HCT116 (cell line): ENCODE data around the gene ACYP2. TPM values are rescaled to one million over a fixed set of nuclear protein-coding genes. Genes with fewer than 3 reads are reported as not detected.

ENCODE experiments used
- ATAC-seq: fragments of 200-7000 bp; cut with Tn5 transposase; 2 replicates; pipeline ENCODE4 v1.9.1; 2020; ENCODE audit warnings: mild to moderate bottlenecking, moderate library complexity
- BruUV-seq: library from RNA; stranded (reverse); fragments of 400-500 nt; replicated peaks from 2 replicates; lab custom pipeline; 2021; lab: Mats Ljungman, UMichigan
- CTCF ChIA-PET: fragments of 300-600 bp; sonication (Branson Sonifier 250); formaldehyde crosslinking; loops from one replicate; lab custom pipeline; 2021; ENCODE audit warnings: antibody characterized with exemption; lab: Charles Lee
- POLR2A ChIA-PET: fragments of 300-600, 350-600 bp; sonication (Branson Sonifier 250); formaldehyde crosslinking; loops from one replicate; lab custom pipeline; 2021; ENCODE audit warnings: antibody characterized with exemption; lab: Charles Lee
- RAD21 ChIA-PET, 2 experiments: fragments of 300-600 bp; sonication (Branson Sonifier 250); formaldehyde crosslinking; loops; one replicate each; lab custom pipeline; 2023; ENCODE audit warnings: low total read pairs in 2 of 2; ENCODE audit not compliant: uncharacterized antibody in 2 of 2, unreplicated experiment in 2 of 2, low non-redundant PET in 1 of 2; lab: Charles Lee
- DNase-seq: peaks from one replicate; pipeline ENCODE4 v3.0.0-alpha.2; 2010; ENCODE audit warnings: low read depth, low spot score
- H2AFZ ChIP-seq: fragments of 200-600 bp; shearing (Covaris generic), sonication (generic); 2 replicates; pipeline ENCODE4 v1.6.1; 2017; ENCODE audit warnings: low read depth, mixed run types, mixed read lengths, antibody characterized with exemption, low read length; ENCODE audit not compliant: poor library complexity, severe bottlenecking
- H3K27ac ChIP-seq: 2 replicates; pipeline ENCODE4 v1.5.1; 2012; ENCODE audit warnings: low read depth, low read length
- H3K27me3 ChIP-seq: fragments of 200-600 bp; sonication (generic); 2 replicates; pipeline ENCODE4 v1.6.1; 2016; ENCODE audit warnings: mixed run types, low read length, mixed read lengths; ENCODE audit not compliant: insufficient read depth
- H3K36me3 ChIP-seq, 2 experiments: fragments of 200-500 bp in 1 of 2; fragments of 200-600 bp in 1 of 2; sonication (Bioruptor generic) in 1 of 2; sonication (generic) in 1 of 2; 2 replicates each; pipeline versions ENCODE4 v1.5.1 to v1.6.1; 2014 to 2016; ENCODE audit warnings: low read length in 2 of 2, inconsistent platforms in 1 of 2, mixed read lengths in 1 of 2, mixed run types in 1 of 2; ENCODE audit not compliant: insufficient read depth in 2 of 2, control insufficient read depth in 1 of 2
- H3K4me1 ChIP-seq, 2 experiments: fragments of 200-600 bp in 1 of 2; sonication (generic) in 1 of 2; 2 replicates each; pipeline versions ENCODE4 v1.5.1 to v1.6.1; 2012 to 2017; ENCODE audit warnings: low read length in 2 of 2, inconsistent platforms in 1 of 2, mild to moderate bottlenecking in 1 of 2, mixed read lengths in 1 of 2, mixed run types in 1 of 2, moderate library complexity in 1 of 2; ENCODE audit not compliant: insufficient read depth in 2 of 2, control insufficient read depth in 1 of 2
- H3K4me2 ChIP-seq: fragments of 200-600 bp; sonication (generic); 2 replicates; pipeline ENCODE4 v1.6.1; 2017; ENCODE audit warnings: mixed run types, low read length, mixed read lengths
- H3K4me3 ChIP-seq, 2 experiments: fragments of 200-600 bp in 1 of 2; sonication (generic) in 1 of 2; replicated peaks in 1 of 2; 2 replicates each; pipeline ENCODE4 v1.5.1; 2011 to 2016; ENCODE audit warnings: low read length in 2 of 2, control low read depth in 1 of 2, low read depth in 1 of 2, mild to moderate bottlenecking in 1 of 2, mixed read lengths in 1 of 2, mixed run types in 1 of 2
- H3K79me2 ChIP-seq: fragments of 200-600 bp; sonication (generic); 2 replicates; pipeline ENCODE4 v1.6.1; 2017; ENCODE audit warnings: mild to moderate bottlenecking, mixed run types, low read length, moderate library complexity, mixed read lengths; ENCODE audit not compliant: insufficient read depth
- H3K9ac ChIP-seq: fragments of 200-600 bp; sonication (generic); 2 replicates; pipeline ENCODE4 v1.6.1; 2016; ENCODE audit warnings: low read length, mixed read lengths
- H3K9me2 ChIP-seq: fragments of 200-600 bp; sonication (generic), shearing (Covaris generic); 2 replicates; pipeline ENCODE4 v1.6.1; 2017; ENCODE audit warnings: mixed run types, mild to moderate bottlenecking, moderate library complexity; ENCODE audit not compliant: insufficient read depth
- H3K9me3 ChIP-seq, 2 experiments: fragments of 200-500 bp in 1 of 2; fragments of 200-600 bp in 1 of 2; sonication (Bioruptor generic) in 1 of 2; sonication (generic) in 1 of 2; 2 replicates each; pipeline ENCODE4 v1.6.1; 2014 to 2017; ENCODE audit warnings: low read length in 2 of 2, mixed read lengths in 2 of 2, inconsistent platforms in 1 of 2, low read depth in 1 of 2, mild to moderate bottlenecking in 1 of 2, mixed run types in 1 of 2, moderate library complexity in 1 of 2; ENCODE audit not compliant: control insufficient read depth in 1 of 2, insufficient read depth in 1 of 2
- H4K20me1 ChIP-seq: fragments of 200-600 bp; sonication (generic), shearing (Covaris generic); 2 replicates; pipeline ENCODE4 v1.6.1; 2017; ENCODE audit warnings: mixed run types, mild to moderate bottlenecking, moderate library complexity; ENCODE audit not compliant: insufficient read depth
- ATF3 ChIP-seq: IDR thresholded peaks from 2 replicates; pipeline ENCODE4 v1.6.1; 2012
- CTCF ChIP-seq, 3 experiments: fragments of 200-600 bp in 1 of 3; sonication (generic) in 1 of 3; IDR thresholded peaks in 2 of 3; conservative IDR thresholded peaks in 1 of 3; 2 replicates each; pipeline ENCODE4 v1.5.1; 2012 to 2017; ENCODE audit warnings: low read depth in 2 of 3, low read length in 2 of 3, antibody characterized with exemption in 1 of 3, borderline replicate concordance in 1 of 3, control low read depth in 1 of 3, mild to moderate bottlenecking in 1 of 3, mixed read lengths in 1 of 3, mixed run types in 1 of 3, moderate library complexity in 1 of 3; ENCODE audit not compliant: insufficient read depth in 1 of 3
- EZH2 ChIP-seq: fragments of 200-600 bp; sonication (generic); IDR thresholded peaks from 2 replicates; pipeline ENCODE4 v1.6.1; 2017; ENCODE audit warnings: antibody characterized with exemption, mixed run types
- EZH2phosphoT487 ChIP-seq: fragments of 200-600 bp; IDR thresholded peaks from 2 replicates; pipeline ENCODE4 v1.6.1; 2018; ENCODE audit warnings: antibody characterized with exemption, borderline replicate concordance
- JUND ChIP-seq: IDR thresholded peaks from 2 replicates; pipeline ENCODE4 v1.6.1; 2012
- MAX ChIP-seq: IDR thresholded peaks from 2 replicates; pipeline ENCODE4 v1.6.1; 2012
- POLR2AphosphoS5 ChIP-seq: IDR thresholded peaks from 2 replicates; pipeline ENCODE4 v1.6.1; 2011; ENCODE audit warnings: mild to moderate bottlenecking, low read depth, low read length, moderate library complexity
- RAD21 ChIP-seq: IDR thresholded peaks from 2 replicates; pipeline ENCODE4 v1.6.1; 2012; ENCODE audit warnings: low read depth, mild to moderate bottlenecking
- REST ChIP-seq: IDR thresholded peaks from 2 replicates; pipeline ENCODE4 v1.6.1; 2012; ENCODE audit warnings: low read depth
- SIN3A ChIP-seq: IDR thresholded peaks from 2 replicates; pipeline ENCODE4 v1.6.1; 2012; ENCODE audit warnings: low read depth
- SRF ChIP-seq: IDR thresholded peaks from 2 replicates; pipeline ENCODE4 v1.6.1; 2012; ENCODE audit warnings: low read depth
- TCF7L2 ChIP-seq: IDR thresholded peaks from 2 replicates; pipeline ENCODE4 v1.7.0; 2011; ENCODE audit warnings: borderline replicate concordance, inconsistent platforms; ENCODE audit not compliant: insufficient read depth, insufficient read length; ENCODE audit errors: extremely low read depth
- ZFX ChIP-seq: fragments of 450-650 bp; IDR thresholded peaks from 2 replicates; pipeline ENCODE4 v1.6.1; 2017
- intact Hi-C: fragments of 100-400 bp; cut with micrococcal nuclease; formaldehyde crosslinking; loops from 2 replicates; pipeline ENCODE4 v1.10.0; 2022
- total RNA-seq: library from RNA; stranded (reverse); gene quantifications from one replicate; pipeline ENCODE4 v1.2.1, GENCODE V29; 2021; ENCODE audit not compliant: unreplicated experiment

The ACYP2 gene
- total RNA-seq, 1 experiment from 2014 or later = 9.4 TPM

- BruUV-seq = no TSS peak
- no peak for TF ChIP-seq SRF
- TF ChIP-seq RAD21 = no peak
- TF ChIP-seq ATF3 = no peak
- H3K36me3 ChIP-seq = no peaks in the 10 kb centered on the region
- ChIA-PET POLR2A (no interaction called here), RAD21 (no interaction called here), CTCF (interaction anchor here (1.2 kb wide), 1 partner anchor 10 kb away, joined by 3 read pairs; no protein-coding TSS in a partner anchor)
- no peaks in the 10 kb centered on the region for H3K4me1 ChIP-seq
- no peaks in the 10 kb centered on the region for H3K27me3 ChIP-seq
- no peak overlapping the region for H3K4me2 ChIP-seq
- H4K20me1 ChIP-seq = no peaks in the 10 kb centered on the region
- DNase-seq = no peak
- H3K9me3 ChIP-seq = no peaks in the 10 kb centered on the region
- no peak overlapping the region for H2AFZ ChIP-seq
- no peak overlapping the region for H3K27ac ChIP-seq
- no peak for ATAC-seq
- no peaks in the 10 kb centered on the region for H3K79me2 ChIP-seq
- no peak overlapping the region for H3K4me3 ChIP-seq
- intact Hi-C loops = no loop called here
- H3K9me2 ChIP-seq = no peaks in the 10 kb centered on the region
- no peak overlapping the region for H3K9ac ChIP-seq
These were observed 18.3 kb upstream of the ACYP2 start for GRCh38 chr2:54097124-54097523.

- no peaks in the 10 kb centered on the region for H3K36me3 ChIP-seq
- no TSS peak for BruUV-seq
- ATAC-seq = no peak
- intact Hi-C loops = no loop called here
- no peaks in the 10 kb centered on the region for H3K27me3 ChIP-seq
- H3K4me1 ChIP-seq = peaks cover 10 to 13% of the 10 kb centered on the region in 2 experiments
- no peaks in the 10 kb centered on the region for H3K9me2 ChIP-seq
- H3K27ac ChIP-seq = no peak overlapping the region
- H2AFZ ChIP-seq = no peak overlapping the region
- H3K79me2 ChIP-seq = no peaks in the 10 kb centered on the region
- POLR2A ChIA-PET = no interaction called here
- no peak overlapping the region for H3K9ac ChIP-seq
- no peak overlapping the region for H3K4me3 ChIP-seq
- DNase-seq = no peak
- H4K20me1 ChIP-seq = no peaks in the 10 kb centered on the region
- CTCF ChIA-PET = no interaction called here
- no peaks in the 10 kb centered on the region for H3K9me3 ChIP-seq
- no peak overlapping the region for H3K4me2 ChIP-seq
- RAD21 ChIA-PET = no interaction called here
- no peak for TF ChIP-seq ATF3
- TF ChIP-seq EZH2phosphoT487 = no peak
- no peak for TF ChIP-seq ZFX
- TF ChIP-seq SRF = no peak
- TF ChIP-seq SIN3A = no peak
- no peak for TF ChIP-seq MAX
- TF ChIP-seq CTCF (IDR thresholded peaks at IDR 0.05 in 2 of 3, conservative IDR thresholded peaks at IDR 0.05 in 1 of 3; ENCODE audit: borderline replicate concordance in 1 of 3, insufficient read depth in 1 of 3, low read depth in 2 of 3, low read length in 2 of 3) = no peak
- no peak for TF ChIP-seq EZH2
- TF ChIP-seq TCF7L2 = no peak
- TF ChIP-seq POLR2AphosphoS5 = no peak
- no peak for TF ChIP-seq REST
- no peak for TF ChIP-seq JUND
These were observed 16.0 kb upstream of the ACYP2 start for GRCh38 chr2:54099370-54099769.
